Neural cell (in vitro differentiated cells): Measurements from ENCODE around the gene CLASP1.

ENCODE experiments used
- EP300 ChIP-seq: fragments of 450-650 bp; conservative IDR thresholded peaks from 2 replicates; pipeline ENCODE4 v1.6.1; 2014; ENCODE audit warnings: antibody characterized with exemption, mild to moderate bottlenecking, moderate library complexity; ENCODE audit not compliant: poor library complexity, severe bottlenecking
- EZH2 ChIP-seq: fragments of 200-600, 300-800 bp; shearing (Covaris generic), sonication (generic); IDR thresholded peaks from 2 replicates; pipeline ENCODE4 v1.6.1; 2014; ENCODE audit warnings: antibody characterized with exemption, low read length, borderline replicate concordance, mild to moderate bottlenecking; ENCODE audit not compliant: insufficient read depth, poor library complexity, severe bottlenecking

- TF ChIP-seq EZH2 (no peak), EP300 (no peak)
Observed at GRCh38 chr2:121362774-121363173, 286.5 kb downstream of the CLASP1 start.
